GM21381 (cell line): Measurements from ENCODE around the gene GALNTL6.
"Not testable (repeated sequence)": the region's sequence is repeated elsewhere in the genome, so short reads cannot be mapped to it uniquely, and the experiment has no call there.

Experiments used
- ATAC-seq: cut with Tn5 transposase; IDR thresholded peaks from one replicate; pipeline ENCODE4 v1.9.1; 2021; ENCODE audit warnings: mild to moderate bottlenecking, moderate library complexity; ENCODE audit not compliant: unreplicated experiment

Gene GALNTL6

DNA sequence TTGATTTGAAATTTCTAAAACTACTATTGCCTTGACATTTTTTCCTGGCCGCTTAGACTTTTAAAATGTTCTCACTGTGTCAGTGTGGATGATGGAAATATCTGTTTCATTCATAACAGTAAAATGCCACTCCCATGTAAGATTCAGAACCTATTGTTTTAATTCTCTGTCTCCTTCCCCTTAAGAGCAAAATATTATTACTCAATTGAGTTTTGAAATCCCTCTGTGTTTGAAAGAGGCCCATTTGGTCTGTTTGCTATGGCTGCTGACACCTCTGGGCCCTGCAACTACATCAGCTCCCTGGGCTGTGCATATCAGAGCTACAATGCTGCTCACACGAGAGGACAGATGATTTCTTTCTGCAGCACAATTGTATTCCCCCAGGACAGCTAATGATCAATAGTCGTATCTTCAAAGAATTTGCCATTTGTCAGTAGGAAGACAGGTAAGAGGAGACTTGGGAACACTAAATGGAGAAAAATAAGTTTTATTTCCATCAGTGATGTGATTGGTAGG lies 967.4 kb downstream of the GALNTL6 start:
- ATAC-seq, result no peak

- ATAC-seq, result no peak
Measured at GRCh38 chr4:172785613-172786012, 972.4 kb downstream of the GALNTL6 start.

- ATAC-seq, result no peak
Measured at GRCh38 chr4:172786039-172786792, 973.0 kb downstream of the GALNTL6 start.

DNA sequence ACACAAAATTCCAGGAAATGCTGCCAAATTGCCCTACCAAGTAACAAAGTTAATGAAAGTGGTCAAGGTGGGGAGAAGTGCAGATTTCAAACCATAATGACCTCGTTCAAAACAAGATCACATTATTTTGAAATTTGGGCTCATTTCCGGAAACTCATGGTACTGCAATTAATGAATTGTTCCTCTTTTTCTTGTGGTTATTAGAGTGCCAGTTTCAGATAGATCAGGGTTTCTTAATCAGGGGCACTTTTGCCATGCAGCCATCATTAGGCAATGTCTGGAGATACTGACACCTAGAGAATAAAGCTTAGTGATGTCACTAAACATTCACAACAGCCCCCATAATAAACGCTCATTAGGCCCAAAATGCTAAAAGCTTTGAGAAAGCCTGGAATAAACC lies 973.9 kb downstream of the GALNTL6 start:
- no peak for ATAC-seq

DNA sequence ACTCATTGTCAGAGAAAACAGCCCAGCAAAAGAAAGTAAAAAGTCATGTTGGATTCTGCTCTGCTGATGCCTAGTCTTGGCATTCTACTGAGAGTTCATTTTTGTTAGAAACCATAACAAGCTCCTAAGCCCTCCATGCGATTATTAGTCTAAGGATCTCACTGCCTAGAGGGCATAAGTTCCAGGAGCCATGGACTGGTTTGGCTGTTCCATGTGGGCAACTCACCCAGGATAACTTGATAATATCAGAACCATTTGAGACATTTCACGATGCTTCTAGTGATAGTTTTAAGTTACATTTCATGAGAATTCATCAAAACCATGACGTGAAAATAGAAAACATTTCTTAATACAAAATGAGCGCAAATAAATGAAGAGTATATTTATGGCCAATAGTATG lies 978.6 kb downstream of the GALNTL6 start:
- ATAC-seq, result no peak

DNA sequence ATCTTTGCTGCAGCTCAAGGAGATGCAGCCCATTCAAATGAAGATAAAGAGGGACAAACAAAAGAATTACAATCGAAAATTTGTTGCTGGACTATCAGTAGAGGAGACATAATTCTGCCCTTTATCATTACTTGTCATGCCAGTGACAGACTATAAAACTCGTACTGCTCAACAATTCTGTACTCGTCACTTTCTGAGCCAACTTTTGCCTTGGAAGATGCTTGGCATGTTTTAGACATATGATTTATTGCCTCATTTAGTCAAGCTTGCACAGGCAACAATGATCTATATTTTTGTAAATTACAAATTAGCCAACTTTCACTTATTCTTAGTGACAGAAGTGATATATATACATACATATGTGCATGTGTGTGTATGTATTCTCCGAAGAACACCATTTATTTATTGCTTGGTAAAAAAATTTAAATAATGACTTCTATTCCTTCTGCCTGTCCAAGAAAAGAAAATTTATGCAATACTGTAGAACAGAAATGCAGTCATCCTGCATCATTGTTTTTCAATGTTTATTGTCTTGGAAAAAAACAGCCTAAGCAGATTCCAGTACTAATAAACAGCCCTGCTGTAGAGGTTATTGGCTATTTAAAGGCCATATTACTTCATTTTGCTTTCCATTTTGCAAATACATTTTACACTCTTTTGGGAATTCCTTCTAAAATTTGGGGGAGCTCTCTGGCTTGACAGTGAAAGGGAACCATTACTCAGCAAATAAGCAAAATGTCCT lies 980.5 kb downstream of the GALNTL6 start:
- ATAC-seq, result no peak

GRCh38 chr4:172794307-172794703 lies 981.1 kb downstream of the GALNTL6 start:
- no peak for ATAC-seq

DNA sequence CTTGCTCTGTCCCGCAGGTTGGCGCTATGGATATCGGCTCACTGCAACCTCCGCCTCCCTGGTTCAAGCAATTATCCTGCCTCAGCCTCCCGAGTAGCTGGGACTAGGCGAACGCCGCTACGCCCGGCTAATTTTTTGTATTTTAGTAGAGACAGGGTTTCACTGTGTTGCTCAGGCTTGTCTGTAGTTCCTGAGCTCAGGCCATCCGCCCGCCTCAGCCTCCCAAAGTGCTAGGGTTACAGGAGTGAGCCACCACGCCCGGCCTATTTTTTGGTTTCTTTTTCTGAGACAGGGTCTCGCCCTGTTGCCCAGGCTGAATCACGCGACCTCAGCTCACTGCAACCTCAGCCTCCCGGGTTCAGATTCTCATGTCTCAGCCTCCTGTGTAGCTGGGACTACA lies 984.1 kb downstream of the GALNTL6 start:
- ATAC-seq, result not testable (repeated sequence)

DNA sequence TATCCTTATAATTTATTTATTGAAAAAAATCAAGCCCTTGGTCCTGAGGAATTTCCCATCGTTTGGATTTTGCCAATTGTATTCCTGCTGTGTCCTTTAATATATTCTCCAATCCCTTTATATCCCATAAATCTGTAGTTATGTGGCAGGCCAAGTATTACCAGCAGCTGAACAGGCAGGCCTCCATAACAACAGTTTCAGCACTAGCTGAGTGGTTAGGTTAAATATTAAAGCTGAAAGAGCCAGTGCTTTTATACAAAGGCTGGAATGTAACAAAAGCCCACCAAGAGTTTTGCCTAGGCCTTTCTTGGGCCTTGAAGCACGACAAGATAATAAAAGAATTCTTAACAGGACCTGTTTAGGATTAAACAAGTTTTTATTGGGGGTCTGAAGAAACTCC lies 988.8 kb downstream of the GALNTL6 start:
- no peak for ATAC-seq

- no peak for ATAC-seq
Measured at GRCh38 chr4:172806841-172807240, 993.6 kb downstream of the GALNTL6 start.

GRCh38 chr4:172808196-172808595 lies 995.0 kb downstream of the GALNTL6 start:
- no peak for ATAC-seq

- no peak for ATAC-seq
Measured at GRCh38 chr4:172809319-172809718, 996.1 kb downstream of the GALNTL6 start.

DNA sequence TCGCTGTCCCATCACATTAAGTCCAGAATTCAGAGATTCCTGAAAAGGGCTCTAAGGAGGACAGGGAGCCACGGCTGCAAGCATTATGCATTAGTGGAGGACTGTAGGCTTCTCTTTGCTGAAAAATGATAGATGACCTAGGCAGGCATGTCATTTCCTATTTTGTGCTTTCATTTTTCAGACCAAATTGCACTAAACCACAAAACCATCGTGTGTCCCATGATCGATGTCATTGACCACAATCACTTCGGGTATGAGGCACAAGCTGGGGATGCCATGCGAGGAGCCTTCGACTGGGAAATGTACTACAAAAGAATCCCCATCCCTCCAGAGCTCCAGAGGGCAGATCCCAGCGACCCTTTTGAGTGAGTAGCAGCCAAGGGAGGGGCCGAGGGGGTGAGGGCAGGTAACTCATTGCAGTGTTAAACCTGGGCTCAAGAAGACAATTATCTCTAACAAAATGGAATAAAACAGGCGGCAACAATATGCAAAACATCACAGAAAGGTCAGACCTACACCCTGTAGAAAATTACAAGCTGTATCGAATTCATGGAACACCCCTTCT lies 1000.2 kb downstream of the GALNTL6 start:
- peak; percentile 91 for ATAC-seq

DNA sequence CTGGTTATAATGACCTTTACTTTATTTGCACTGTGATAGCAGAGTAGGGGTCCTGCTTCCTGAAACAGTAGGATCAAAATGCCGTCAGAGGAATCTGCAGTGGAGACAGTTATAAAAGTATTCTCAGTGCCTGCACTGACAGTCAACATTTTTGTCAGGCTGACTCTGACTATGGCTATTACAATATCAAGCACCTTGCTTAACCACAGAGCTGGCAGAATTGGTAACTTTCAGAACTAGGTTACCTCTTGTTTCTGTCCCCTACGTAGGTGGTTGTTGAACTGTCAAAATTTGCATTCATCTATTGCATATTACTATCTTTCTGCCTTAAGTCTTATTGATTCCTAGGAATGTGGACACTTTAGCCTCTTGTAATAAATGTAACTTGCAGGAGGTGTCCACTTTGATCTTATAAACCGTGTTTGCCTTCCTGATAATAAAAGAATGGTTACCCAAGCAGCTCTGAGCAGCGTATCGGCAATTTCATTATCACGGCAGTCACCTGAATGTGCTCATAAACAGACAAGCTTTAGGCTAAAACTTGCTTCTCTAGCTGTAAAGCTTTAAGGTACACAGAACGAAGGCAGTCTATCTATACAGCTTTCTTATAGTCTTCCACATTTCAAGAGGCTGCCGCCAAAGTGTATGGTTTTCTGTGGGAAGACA lies 1002.4 kb downstream of the GALNTL6 start:
- no peak for ATAC-seq

DNA sequence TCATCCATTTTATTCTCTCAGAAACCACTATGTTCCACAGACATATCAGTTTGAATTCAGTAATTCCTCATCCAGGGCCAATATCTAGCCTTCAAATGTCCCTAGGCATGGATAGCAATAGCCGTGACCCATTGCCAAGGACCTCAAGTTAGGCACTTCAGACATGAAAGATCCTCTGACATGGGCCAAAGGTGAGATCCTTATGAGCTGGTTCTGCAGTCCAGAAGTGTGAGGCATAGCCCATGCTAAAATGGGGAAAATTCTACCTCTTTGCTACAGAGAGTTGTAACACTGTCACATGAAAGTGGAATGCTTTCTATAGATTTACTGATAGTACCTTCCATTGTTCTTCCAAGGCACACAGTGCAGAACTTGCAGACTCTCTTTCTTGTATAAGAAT lies 1005.7 kb downstream of the GALNTL6 start:
- ATAC-seq, result no peak

DNA sequence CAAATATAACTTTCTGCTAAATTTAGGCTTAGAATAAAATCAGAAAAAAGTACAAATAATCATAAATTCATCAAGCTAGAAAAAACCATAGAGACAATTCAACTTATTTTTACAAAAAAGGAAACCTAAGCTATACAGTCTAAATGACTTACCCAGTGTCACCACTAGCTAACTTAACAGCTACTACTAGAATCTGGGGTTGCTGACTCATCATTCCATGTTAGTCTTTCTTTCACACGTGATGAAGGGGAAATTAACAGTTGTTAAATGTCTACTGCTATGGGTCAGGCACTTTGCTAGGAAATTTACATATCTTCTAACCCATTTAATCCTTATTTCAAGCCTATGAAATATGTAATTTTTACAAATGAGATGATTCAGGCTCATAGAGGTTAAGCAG lies 1006.1 kb downstream of the GALNTL6 start:
- ATAC-seq, result no peak

- ATAC-seq, result no peak
Measured at GRCh38 chr4:172822331-172822730, 1009.1 kb downstream of the GALNTL6 start.

DNA sequence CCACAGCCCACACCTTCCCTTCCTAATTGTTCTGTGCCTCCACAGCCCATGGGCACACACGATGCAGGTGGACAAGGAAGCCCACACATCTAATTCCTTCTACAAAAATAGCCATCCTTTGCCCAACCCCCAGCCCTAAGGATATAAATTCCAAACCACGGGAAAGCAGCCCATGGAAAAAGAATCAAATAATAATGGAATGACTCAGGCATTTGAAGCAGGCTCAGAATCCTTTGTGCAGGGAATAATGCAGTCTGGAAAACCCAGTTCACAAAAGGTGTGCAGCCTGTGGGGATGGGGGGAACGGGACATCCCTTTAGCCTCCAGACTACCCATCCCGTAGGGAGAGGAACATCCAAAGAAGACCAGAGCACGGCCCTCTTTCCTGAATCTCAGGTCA lies 1013.1 kb downstream of the GALNTL6 start:
- ATAC-seq, result no peak

GRCh38 chr4:172826861-172827260 lies 1013.7 kb downstream of the GALNTL6 start:
- no peak for ATAC-seq

DNA sequence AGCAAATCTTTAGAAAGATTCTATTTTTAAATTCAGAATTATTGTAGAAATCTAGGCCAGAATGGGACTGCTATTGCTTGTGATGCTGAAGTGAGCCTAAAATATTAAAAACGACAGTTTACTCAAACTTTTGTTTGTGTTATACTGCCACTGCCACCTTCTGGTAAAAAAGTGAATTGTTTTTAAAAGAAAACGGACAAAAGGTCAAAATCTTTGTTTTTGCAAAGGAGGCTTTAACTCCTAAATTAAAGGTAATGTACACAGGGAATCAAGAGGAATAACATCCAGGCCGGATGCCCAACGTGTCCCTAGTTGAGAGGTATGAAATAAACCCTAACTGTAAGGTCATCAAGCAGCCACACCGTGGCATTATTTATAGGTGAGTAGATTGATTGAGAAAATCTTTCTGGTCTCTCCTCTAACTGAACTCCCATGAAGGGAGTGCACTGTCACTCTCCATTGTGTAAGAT lies 1017.1 kb downstream of the GALNTL6 start:
- ATAC-seq, result no peak

- no peak for ATAC-seq
Measured at GRCh38 chr4:172836661-172837060, 1023.5 kb downstream of the GALNTL6 start.
